Spleen (tissue), 7 donors: ENCODE measurements around the gene DPYSL4.

Experiments
- CTCF ChIP-seq, 11 experiments: fragments of 200-600 bp in 7 of 11; fragments of 450-650 bp in 4 of 11; sonication (generic) in 4 of 11; IDR thresholded peaks in 8 of 11; conservative IDR thresholded peaks in 3 of 11; 1 replicate in 7 of 11; 2 replicates in 4 of 11; pipeline versions ENCODE4 v1.4.0 to v1.8.0; 2016 to 2021; ENCODE audit warnings: antibody characterized with exemption in 11 of 11, inconsistent platforms in 4 of 11, mild to moderate bottlenecking in 1 of 11
- POLR2AphosphoS5 ChIP-seq, 3 donors: sonication (generic); formaldehyde crosslinking; IDR thresholded peaks; one replicate each; pipeline ENCODE4 v1.5.1; 2017; ENCODE audit warnings: antibody characterized with exemption in 3 of 3
- donor health status: DM: no; HTN: no; CAD: no; lungs with moderate emphysema.
- donor health status: DM: no; HTN: no; CAD: no.
- donor health status: DM: no; HTN: no; CAD: no.

- TF ChIP-seq POLR2AphosphoS5 (IDR thresholded peaks at IDR 0.05), result no peak
- no peak for TF ChIP-seq CTCF (IDR thresholded peaks at IDR 0.05 in 8 of 11, conservative IDR thresholded peaks at IDR 0.05 in 3 of 11)
Observed at GRCh38 chr10:132175408-132175807, 11.3 kb upstream of the DPYSL4 start.
